ENCODE results near the gene RFC3.

RFC3 gene

GRCh38 chr13:33789739-33790138 lies 28.2 kb upstream of the RFC3 start:
- TF ChIP-seq CTCF (IDR thresholded peaks at IDR 0.05; ENCODE audit: unreplicated experiment in 3 of 3), result no peak
- Mint-ChIP-seq H3K9me3 (peaks cover 4% of the 10 kb centered on the region), H3K27ac (no peak overlapping the region), H3K4me3 (no peak overlapping the region), H3K27me3 (ENCODE audit: low read depth) (no peaks in the 10 kb centered on the region), H3K4me1 (no peaks in the 10 kb centered on the region), H3K36me3 (ENCODE audit: low read depth) (no peaks in the 10 kb centered on the region)

- peaks cover 3% of the 10 kb centered on the region for H3K9me3 Mint-ChIP-seq
- H3K27me3 Mint-ChIP-seq (ENCODE audit: low read depth), result no peaks in the 10 kb centered on the region
- no peak overlapping the region for H3K4me3 Mint-ChIP-seq
- no peaks in the 10 kb centered on the region for H3K36me3 Mint-ChIP-seq (ENCODE audit: low read depth)
- no peak overlapping the region for H3K27ac Mint-ChIP-seq
- no peak for TF ChIP-seq CTCF (IDR thresholded peaks at IDR 0.05; ENCODE audit: unreplicated experiment in 3 of 3)
- H3K4me1 Mint-ChIP-seq, result no peaks in the 10 kb centered on the region
Observed at GRCh38 chr13:33793726-33794125, 24.2 kb upstream of the RFC3 start.

GRCh38 chr13:33794576-33794975 lies 23.4 kb upstream of the RFC3 start:
- peaks cover 3% of the 10 kb centered on the region for H3K9me3 Mint-ChIP-seq
- H3K36me3 Mint-ChIP-seq (ENCODE audit: low read depth), result no peaks in the 10 kb centered on the region
- no peaks in the 10 kb centered on the region for H3K4me1 Mint-ChIP-seq
- H3K4me3 Mint-ChIP-seq, result no peak overlapping the region
- no peak for TF ChIP-seq CTCF (IDR thresholded peaks at IDR 0.05; ENCODE audit: unreplicated experiment in 3 of 3)
- no peaks in the 10 kb centered on the region for H3K27me3 Mint-ChIP-seq (ENCODE audit: low read depth)
- H3K27ac Mint-ChIP-seq, result no peak overlapping the region

- no peak for TF ChIP-seq CTCF (IDR thresholded peaks at IDR 0.05; ENCODE audit: unreplicated experiment in 3 of 3)
- no peaks in the 10 kb centered on the region for H3K27me3 Mint-ChIP-seq (ENCODE audit: low read depth)
- no peak overlapping the region for H3K27ac Mint-ChIP-seq
Observed at GRCh38 chr13:33796095-33796494, 21.9 kb upstream of the RFC3 start.

GRCh38 chr13:33797622-33798021 lies 20.3 kb upstream of the RFC3 start:
- Mint-ChIP-seq H3K27ac (no peak overlapping the region), H3K4me3 (no peak overlapping the region), H3K36me3 (ENCODE audit: low read depth) (no peaks in the 10 kb centered on the region), H3K9me3 (no peaks in the 10 kb centered on the region), H3K27me3 (ENCODE audit: low read depth) (no peaks in the 10 kb centered on the region), H3K4me1 (peaks cover 7% of the 10 kb centered on the region)
- TF ChIP-seq CTCF (IDR thresholded peaks at IDR 0.05; ENCODE audit: unreplicated experiment in 3 of 3), result no peak

More at GRCh38 chr13:33796095-33796494, 21.9 kb upstream of the RFC3 start:
- Mint-ChIP-seq H3K4me1 (peaks cover 7% of the 10 kb centered on the region), H3K4me3 (no peak overlapping the region), H3K9me3 (peaks cover 3% of the 10 kb centered on the region), H3K36me3 (ENCODE audit: low read depth) (no peaks in the 10 kb centered on the region)

- no peaks in the 10 kb centered on the region for H3K36me3 Mint-ChIP-seq (ENCODE audit: low read depth)
- no peak for TF ChIP-seq CTCF (IDR thresholded peaks at IDR 0.05; ENCODE audit: unreplicated experiment in 3 of 3)
- H3K4me3 Mint-ChIP-seq, result no peak overlapping the region
- H3K27ac Mint-ChIP-seq, result no peak overlapping the region
- no peaks in the 10 kb centered on the region for H3K27me3 Mint-ChIP-seq (ENCODE audit: low read depth)
- H3K4me1 Mint-ChIP-seq, result peaks cover 7% of the 10 kb centered on the region
- H3K9me3 Mint-ChIP-seq, result no peaks in the 10 kb centered on the region
Observed at GRCh38 chr13:33798023-33798422, 19.9 kb upstream of the RFC3 start.
